ENCODE results near the gene MAST2.

DNA sequence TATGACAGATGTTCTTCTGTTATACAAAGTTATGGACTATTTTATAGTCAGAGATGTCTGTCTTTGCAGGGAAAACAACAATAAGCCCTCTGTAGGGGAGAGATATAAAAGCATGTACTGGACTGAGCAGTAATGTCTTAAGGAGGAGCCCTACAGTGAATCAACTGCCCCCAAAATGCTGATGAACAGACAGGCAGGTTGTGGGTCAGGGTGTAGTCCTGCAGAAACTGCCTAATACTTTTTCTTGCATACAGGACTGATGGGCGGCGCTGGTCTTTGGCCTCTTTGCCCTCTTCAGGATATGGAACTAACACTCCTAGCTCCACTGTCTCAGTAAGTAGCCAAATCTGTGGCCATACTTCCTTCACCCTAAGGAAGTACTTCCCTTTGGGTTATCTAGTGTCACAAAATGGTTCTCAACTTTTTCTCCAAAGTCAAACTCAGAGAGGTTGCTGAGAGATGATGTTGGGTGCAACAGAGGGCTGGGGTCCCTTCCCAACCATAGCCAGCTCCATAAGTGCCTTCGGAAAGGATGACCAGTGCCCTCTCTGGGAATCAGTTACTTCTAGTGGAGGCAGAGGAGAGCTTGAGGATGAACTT is 199.2 kb downstream of the MAST2 start:
- TF ChIP-seq CTCF (IDR thresholded peaks at IDR 0.05): no peak
- no peak for TF ChIP-seq POLR2A (IDR thresholded peaks at IDR 0.05)

All from breast epithelium (tissue), 3 donors.